ENCODE data around the gene MICAL3.

MICAL3 gene

GRCh38 chr22:17925431-17925841, 98.9 kb downstream of the MICAL3 start:
- no peak for DNase-seq

GRCh38 chr22:17924735-17925364, 99.5 kb downstream of the MICAL3 start:
- DNase-seq, result no peak

- no peak for DNase-seq
Observed at GRCh38 chr22:17924076-17924475, 100.3 kb downstream of the MICAL3 start.

- DNase-seq, result no peak
Observed at GRCh38 chr22:17922925-17923903, 101.1 kb downstream of the MICAL3 start.

GRCh38 chr22:17921871-17922821, 102.2 kb downstream of the MICAL3 start:
- no peak for DNase-seq

GRCh38 chr22:17920992-17921650, 103.2 kb downstream of the MICAL3 start:
- DNase-seq, result no peak

- DNase-seq, result peak; percentile 55
Observed at GRCh38 chr22:17920145-17920605, 104.2 kb downstream of the MICAL3 start.

- DNase-seq, result no peak
Observed at GRCh38 chr22:17919276-17920144, 104.9 kb downstream of the MICAL3 start.

- no peak for DNase-seq
Observed at GRCh38 chr22:17918840-17919239, 105.5 kb downstream of the MICAL3 start.

- peak; percentile 25 for DNase-seq
Observed at GRCh38 chr22:17917490-17917983, 106.8 kb downstream of the MICAL3 start.

GRCh38 chr22:17916226-17916889, 108.0 kb downstream of the MICAL3 start:
- no peak for DNase-seq

GRCh38 chr22:17915676-17916075, 108.7 kb downstream of the MICAL3 start:
- no peak for DNase-seq

- DNase-seq, result no peak
Observed at GRCh38 chr22:17915188-17915587, 109.2 kb downstream of the MICAL3 start.

GRCh38 chr22:17914474-17914873, 109.9 kb downstream of the MICAL3 start:
- no peak for DNase-seq

- no peak for DNase-seq
Observed at GRCh38 chr22:17913801-17914347, 110.5 kb downstream of the MICAL3 start.

- DNase-seq, result no peak
Observed at GRCh38 chr22:17912945-17913721, 111.2 kb downstream of the MICAL3 start.

GRCh38 chr22:17911887-17912286, 112.5 kb downstream of the MICAL3 start:
- DNase-seq, result no peak

- DNase-seq, result no peak
Observed at GRCh38 chr22:17911312-17911705, 113.1 kb downstream of the MICAL3 start.
